C4-2B (cell line): ENCODE measurements around the gene ZNF132.

ENCODE experiments used
- CTCF ChIP-seq: fragments of 450-650 bp; conservative IDR thresholded peaks from 2 replicates; pipeline ENCODE4 v1.5.1; 2017; ENCODE audit warnings: mild to moderate bottlenecking
- ZFX ChIP-seq: fragments of 450-650 bp; IDR thresholded peaks from 2 replicates; pipeline ENCODE4 v1.6.1; 2017

- no peak for TF ChIP-seq CTCF
- TF ChIP-seq ZFX, result no peak
These were observed 38.0 kb downstream of the ZNF132 start for GRCh38 chr19:58401840-58402421.
